CD4-positive, alpha-beta T cell treated with Interferon gamma for 1 hour (primary cell): ENCODE results near the gene STAT3.
A peak's percentile ranks its signal among the peaks of the same experiment; 100 is the strongest.
"Not testable (repeated sequence)": the region's sequence is repeated elsewhere in the genome, so short reads cannot be mapped to it uniquely, and the experiment has no call there.

Experiments
- DNase-seq: peaks from one replicate; pipeline ENCODE4 v3.0.0-alpha.2; 2020

The STAT3 gene

DNA sequence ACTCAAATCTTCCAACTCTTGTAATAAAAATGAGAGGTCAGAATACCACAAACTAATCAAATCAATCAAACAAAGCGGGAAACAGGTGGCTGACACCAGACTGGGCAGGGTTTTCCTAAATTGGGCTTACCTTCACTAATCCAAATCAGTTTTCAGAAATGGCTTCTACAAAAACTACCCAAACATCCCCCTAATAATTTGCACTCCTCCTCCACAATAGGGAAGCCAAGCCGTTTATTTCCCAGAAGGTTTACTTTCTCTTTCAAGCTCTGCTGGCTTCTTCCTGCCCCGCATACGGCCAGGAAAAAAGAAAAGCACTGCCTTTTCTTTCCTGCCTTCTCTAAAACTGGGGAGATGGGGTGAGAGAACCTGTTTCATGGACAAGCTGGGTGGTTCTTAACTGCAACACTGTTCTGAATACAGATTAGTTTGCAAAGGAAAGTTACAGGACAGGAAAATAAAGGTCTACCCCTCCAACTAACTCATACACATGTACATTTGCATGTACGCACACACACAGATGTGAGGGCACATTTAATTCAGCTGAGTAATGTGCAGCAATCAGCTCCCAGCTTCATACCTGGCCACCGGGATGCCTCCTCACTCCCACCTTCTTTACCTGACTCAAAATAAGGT, 9.2 kb downstream of the STAT3 start:
- DNase-seq = no peak

- DNase-seq = no peak
These were observed 9.8 kb downstream of the STAT3 start for GRCh38 chr17:42378359-42378958.

DNA sequence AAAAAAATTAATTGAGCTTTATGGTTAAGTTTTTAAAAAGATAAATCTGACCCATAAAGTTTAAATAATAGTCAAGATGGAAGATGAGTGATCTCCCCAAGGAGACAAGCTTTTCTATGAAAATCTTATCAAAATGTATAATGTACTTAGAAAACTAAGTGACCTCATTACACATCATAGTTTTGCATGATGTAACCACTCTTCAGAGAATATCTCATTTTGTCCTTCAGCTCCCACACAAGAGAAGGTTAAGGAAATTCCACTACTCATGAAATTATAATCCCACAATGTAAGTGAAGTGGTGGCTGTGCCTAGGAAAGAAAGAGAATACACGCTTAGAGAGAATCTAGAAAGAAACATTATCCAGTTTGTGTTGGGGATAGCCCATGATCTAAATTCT, 14.3 kb downstream of the STAT3 start:
- DNase-seq = no peak

GRCh38 chr17:42372142-42372541, 16.1 kb downstream of the STAT3 start:
- DNase-seq = no peak

DNA sequence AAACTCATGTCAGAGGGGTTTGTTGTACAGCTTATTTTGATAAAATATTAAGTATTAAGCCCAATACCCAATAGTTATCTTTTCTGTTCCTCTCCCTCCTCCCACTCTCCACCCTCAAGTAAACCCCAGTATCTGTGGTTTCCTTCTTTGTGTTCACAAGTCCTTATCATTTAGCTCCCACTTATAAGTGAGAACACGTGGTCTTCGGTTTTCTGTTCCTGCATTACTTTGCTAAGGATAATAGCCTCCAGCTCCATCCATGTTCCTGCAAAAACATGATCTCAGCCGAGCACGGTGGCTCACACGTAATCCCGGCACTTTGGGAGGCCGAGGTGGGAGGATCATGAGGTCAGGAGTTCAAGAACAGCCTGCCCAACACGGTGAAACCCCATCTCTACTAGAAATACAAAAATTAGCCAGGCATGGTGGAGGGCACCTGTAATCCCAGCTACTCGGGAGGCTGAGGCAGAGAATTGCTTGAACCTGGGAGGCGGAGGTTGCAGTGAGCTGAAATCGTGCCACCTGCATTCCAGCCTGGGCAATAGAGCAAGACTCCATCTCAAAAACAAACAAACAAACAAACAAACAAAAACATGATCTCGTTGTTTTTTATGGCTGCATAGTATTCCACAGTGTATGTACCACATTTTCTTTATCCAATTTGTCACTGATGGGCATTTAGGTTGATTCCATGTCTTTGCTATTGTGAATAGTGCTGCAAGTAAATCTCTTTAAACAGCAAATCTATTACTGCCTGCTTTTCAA, 19.3 kb downstream of the STAT3 start:
- not testable (repeated sequence) for DNase-seq

DNA sequence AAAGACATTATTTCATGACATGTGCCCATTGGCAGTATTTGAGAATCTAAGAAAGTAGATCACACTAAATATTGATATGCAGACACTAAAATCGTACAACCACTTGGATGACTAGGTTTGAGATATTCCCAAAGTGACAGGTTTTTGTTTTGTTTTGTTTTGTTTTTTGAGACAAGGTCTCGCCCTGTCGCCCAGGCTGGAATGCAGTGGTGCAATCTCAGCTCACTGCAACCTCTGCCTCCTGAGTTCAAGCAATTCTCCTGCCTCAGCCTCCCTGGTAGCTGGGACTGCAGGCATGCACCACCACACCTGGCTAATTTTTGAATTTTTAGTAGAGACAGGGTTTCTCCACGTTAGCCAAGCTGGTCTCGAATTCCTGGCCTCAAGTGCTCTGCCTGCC, 19.9 kb downstream of the STAT3 start:
- DNase-seq = not testable (repeated sequence)

DNA sequence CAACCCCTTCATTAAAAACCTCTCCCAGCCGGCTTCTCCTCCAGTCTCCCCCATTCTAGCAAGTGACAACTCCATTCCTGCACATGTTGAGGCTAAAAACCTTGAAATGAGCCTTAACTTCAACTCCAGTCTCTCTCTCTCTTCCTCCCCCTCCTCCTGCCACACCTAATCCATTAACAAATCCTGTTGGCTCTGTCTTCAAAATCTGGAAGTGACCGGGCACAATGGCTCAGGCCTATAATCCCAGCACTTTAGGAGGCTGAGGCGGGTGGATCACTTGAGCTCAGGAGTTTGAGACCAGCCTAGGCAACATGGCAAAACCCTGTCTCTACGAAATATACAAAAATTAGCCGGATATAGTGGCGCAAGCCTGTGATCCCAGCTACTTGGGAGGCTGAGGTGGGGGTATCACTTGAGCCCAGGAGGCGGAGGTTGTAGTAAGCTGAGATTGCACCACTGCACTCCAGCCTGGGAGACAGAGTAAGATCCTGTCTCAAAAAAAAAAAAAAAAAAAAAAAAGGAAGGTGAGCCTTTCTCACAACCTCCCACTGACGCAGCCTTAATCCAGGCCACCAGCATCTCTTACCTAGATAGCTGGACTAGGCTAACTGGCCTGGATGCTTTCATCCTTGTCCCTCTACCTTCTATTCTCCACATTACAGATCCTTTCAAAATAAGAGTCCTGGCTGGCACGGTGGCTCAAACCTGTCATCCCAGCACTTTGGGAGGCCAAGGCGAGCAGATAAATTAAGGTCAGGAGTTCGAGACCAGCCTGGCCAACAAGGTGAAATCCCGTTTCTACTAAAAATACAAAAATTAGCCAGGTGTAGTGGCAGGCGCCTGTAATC, 21.8 kb downstream of the STAT3 start:
- not testable (repeated sequence) for DNase-seq

GRCh38 chr17:42365136-42365535, 23.1 kb downstream of the STAT3 start:
- no peak for DNase-seq

DNA sequence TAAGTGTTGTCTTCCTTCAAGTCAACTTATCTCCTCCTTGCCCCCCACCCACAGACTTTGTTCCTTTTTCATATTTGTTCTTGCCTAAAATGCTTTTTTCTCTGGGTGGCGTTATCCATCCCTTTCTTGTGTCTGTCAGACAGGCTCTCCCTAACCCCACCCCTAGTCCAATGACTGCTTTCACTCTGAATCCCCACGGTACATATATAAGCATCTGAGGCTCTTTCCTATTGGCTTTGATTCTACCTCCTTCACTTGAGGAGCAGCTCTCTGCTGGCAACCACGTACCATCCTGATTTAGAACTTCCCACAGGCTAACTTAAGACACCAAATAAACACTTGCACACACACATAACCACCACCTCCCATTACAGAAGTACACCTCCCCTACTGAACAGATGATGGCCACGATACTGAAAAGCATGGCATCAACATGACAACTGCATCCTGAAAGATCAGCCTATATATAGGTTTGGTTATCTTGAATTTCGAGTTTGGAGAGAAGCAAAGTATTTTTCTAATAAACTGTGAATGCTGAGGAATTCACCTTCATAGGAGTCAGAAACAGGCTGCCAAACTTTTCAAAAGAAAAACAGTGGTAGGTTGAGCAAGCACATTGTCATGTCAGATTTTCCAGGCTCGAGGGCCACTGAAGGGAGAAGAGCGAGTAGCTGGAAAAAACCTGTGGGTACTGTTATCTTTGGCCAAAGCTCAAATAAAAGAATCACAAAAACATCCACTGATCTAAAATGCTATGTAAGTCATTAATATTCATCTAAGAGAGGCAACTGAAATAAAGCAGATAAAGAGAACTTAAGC, 24.3 kb downstream of the STAT3 start:
- no peak for DNase-seq

DNA sequence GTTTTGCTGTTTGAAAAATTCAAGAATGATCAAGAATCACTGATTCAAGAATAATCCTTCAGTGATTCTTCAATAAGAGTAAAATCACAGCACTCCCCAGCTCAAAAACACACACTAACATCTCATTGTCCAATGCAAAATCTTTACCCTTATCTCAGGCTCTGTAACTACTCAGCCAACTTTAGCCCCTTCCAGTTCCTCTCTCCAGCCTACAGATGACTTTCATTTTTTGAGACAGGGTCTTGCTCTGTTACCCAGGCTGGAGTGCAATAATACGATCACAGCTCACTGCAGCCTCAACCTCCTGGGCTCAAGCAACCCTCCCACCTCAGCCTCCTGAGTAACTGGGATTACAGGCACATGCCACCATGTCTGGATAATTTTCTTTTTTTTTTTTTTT, 25.0 kb downstream of the STAT3 start:
- DNase-seq = no peak

DNA sequence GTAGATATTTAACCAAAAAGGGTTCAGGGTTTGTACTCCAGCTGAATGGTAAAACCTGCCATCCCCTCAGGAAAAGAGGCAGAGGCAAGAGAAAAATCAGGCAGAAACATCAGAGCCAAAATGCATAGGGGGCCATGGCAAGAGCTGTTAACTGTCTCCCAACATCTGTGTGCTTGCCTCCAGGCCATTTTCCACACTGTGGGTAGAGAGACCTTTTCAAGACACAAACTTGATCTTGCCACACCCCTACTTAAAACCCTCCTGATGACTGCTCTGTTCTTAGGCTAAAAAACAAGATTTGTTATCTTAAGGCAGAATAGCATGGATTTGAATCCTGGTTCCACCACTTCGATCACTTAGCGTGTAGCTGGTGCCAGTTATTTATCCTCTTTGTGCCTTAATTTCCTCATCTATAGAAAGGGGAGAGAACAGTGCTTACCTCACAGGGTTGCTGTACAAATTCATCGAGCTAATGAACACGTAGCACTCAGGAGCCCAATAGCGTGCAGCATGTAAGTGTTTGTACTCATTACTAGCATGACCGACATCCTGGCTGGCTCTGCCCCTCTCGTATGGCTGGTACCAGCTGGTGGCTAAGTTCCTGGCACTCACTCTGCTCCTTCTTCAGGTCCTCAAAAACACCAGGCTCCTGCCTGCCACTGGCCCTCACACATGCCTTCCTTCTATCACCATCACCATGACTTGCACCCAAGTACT, 25.8 kb downstream of the STAT3 start:
- no peak for DNase-seq

DNA sequence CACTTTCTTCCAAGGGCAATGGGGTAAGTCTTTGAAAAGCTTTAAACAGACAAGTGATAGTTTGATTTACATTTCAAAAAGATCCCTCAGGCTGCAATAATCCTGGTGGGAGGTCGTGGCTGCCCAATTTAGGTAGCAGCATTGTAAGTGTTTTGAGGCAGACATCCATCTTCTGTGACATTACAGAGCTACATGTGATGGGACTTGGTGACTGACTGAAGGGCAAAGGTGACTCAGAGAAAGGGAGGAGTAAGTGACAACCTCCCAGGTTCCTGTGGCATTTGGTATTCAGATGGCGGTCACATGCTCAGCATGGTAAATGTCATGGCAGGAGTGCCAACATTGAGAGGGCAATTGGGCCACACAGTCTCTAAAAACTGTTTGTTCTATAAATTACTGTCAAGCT, 26.5 kb downstream of the STAT3 start:
- peak; percentile 10 for DNase-seq

- not testable (repeated sequence) for DNase-seq
These were observed 27.9 kb downstream of the STAT3 start for GRCh38 chr17:42360388-42360787.

DNA sequence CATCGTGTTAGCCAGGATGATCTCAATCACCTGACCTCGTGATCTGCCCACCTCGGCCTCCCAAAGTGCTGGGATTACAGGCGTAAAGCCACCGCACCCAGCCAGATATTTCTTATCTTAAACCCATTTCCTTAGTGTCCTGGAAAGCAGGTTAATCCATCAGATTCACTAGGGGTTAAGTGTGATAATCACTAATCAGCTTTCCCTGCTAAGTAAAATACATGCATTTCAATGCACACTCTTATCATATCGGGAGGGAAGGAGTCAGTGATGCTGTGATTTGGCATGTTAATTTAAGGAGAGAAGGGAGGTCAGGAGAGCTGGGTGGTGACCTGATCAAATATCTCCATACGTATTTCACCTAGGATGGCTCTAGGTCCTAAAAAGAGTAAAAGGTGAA, 29.1 kb downstream of the STAT3 start:
- no peak for DNase-seq

- DNase-seq = no peak
These were observed 29.8 kb downstream of the STAT3 start for GRCh38 chr17:42358434-42358833.

- DNase-seq = no peak
These were observed 33.0 kb downstream of the STAT3 start for GRCh38 chr17:42354956-42355843.

DNA sequence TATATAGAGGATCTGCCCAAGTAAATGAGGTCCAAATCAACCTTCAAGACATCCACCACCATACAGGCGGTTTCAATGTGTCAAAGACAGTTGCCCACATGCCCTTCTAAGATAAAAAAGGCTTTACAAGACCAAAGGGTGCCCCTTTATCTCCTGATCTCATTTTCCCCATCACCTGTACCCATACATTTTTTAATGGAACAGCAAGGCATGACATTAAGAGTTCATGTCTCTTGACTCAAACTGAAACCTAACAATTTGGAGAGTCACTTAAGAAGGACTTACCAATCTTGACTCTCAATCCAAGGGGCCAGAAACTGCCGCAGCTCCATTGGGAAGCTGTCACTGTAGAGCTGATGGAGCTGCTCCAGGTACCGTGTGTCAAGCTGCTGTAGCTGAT, 40.1 kb downstream of the STAT3 start:
- no peak for DNase-seq

GRCh38 chr17:42347606-42348005, 40.6 kb downstream of the STAT3 start:
- no peak for DNase-seq

DNA sequence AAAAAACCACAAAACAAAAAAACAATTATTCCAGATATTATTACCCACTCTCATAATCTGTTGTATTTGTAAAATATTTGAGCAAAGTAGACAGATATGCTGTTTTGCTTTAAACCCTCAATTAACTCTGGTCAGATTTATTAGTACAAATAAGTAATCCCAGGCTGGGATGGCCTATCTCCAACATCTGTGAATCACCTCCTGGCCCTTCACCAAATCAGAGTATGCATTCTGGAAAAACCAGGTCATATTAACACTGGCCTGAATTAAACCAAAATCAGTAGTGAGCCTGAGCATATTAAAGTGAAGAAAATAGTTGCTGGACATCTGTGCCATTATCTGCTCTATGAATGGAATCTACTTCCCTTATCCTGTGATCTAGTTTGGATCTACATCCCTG, 41.0 kb downstream of the STAT3 start:
- DNase-seq = no peak

DNA sequence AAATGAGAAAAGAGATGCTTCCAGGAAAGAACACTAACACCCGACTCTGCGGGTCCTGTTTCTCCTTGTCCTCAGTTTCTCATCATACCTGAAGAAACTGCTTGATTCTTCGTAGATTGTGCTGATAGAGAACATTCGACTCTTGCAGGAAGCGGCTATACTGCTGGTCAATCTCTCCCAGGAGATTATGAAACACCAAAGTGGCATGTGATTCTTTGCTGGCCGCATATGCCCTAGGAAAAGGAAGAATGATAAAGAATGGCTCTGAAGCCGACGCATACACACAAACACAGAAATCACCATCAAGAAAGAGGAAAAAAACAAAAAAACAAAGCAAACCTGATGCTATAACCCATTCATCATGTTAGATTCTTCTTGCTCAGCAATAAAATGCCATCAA, 41.8 kb downstream of the STAT3 start:
- no peak for DNase-seq
